GM23338 (cell line): ENCODE results near the gene OTUD5. TPM values are rescaled to one million over a fixed set of nuclear protein-coding genes. Genes with fewer than 3 reads are reported as not detected.

Source experiments
- ATAC-seq: fragments of 200-7000 bp; cut with Tn5 transposase; 3 replicates; pipeline ENCODE4 v1.9.1; 2020
- DNase-seq: peaks from one replicate; pipeline ENCODE4 v3.0.0-alpha.2; 2015; ENCODE audit warnings: low spot score
- H2AFZ ChIP-seq: fragments of 200-600 bp; sonication (generic); 2 replicates; pipeline ENCODE4 v1.8.0; 2016; ENCODE audit warnings: antibody characterized with exemption, mild to moderate bottlenecking, moderate library complexity
- H3F3A ChIP-seq: fragments of 200-600 bp; sonication (generic); replicated peaks from 2 replicates; pipeline ENCODE4 v1.8.0; 2017; ENCODE audit warnings: antibody characterized with exemption, mixed run types, low read depth
- H3K27ac ChIP-seq: fragments of 200-600 bp; sonication (generic); 2 replicates; pipeline ENCODE4 v1.6.1; 2016; ENCODE audit warnings: low read depth
- H3K27me3 ChIP-seq: fragments of 200-600 bp; sonication (generic); 2 replicates; pipeline ENCODE4 v1.8.0; 2016; ENCODE audit warnings: mild to moderate bottlenecking, mixed run types, moderate library complexity; ENCODE audit not compliant: insufficient read depth
- H3K36me3 ChIP-seq: fragments of 200-600 bp; sonication (generic); 2 replicates; pipeline ENCODE4 v1.8.0; 2016; ENCODE audit warnings: mild to moderate bottlenecking; ENCODE audit not compliant: insufficient read depth
- H3K4me1 ChIP-seq: fragments of 200-600 bp; sonication (generic); 2 replicates; pipeline ENCODE4 v1.8.0; 2016; ENCODE audit warnings: mild to moderate bottlenecking, moderate library complexity; ENCODE audit not compliant: insufficient read depth
- H3K4me2 ChIP-seq: fragments of 200-600 bp; sonication (generic); 2 replicates; pipeline ENCODE4 v1.7.1; 2017; ENCODE audit warnings: mixed run types
- H3K4me3 ChIP-seq: fragments of 200-600 bp; sonication (generic); 2 replicates; pipeline ENCODE4 v1.6.1; 2016; ENCODE audit warnings: mixed run types
- H3K79me2 ChIP-seq: fragments of 200-600 bp; sonication (generic); replicated peaks from 2 replicates; pipeline ENCODE4 v1.8.0; 2017; ENCODE audit warnings: mild to moderate bottlenecking; ENCODE audit not compliant: insufficient read depth
- H3K9me2 ChIP-seq: fragments of 200-600 bp; sonication (generic); 2 replicates; pipeline ENCODE4 v1.8.0; 2017; ENCODE audit not compliant: insufficient read depth
- H4K20me1 ChIP-seq: fragments of 200-600 bp; sonication (generic); replicated peaks from 2 replicates; pipeline ENCODE4 v1.8.0; 2017; ENCODE audit warnings: mild to moderate bottlenecking; ENCODE audit not compliant: insufficient read depth
- H3K27ac Mint-ChIP-seq: 2 replicates; pipeline ENCODE4 v1.8.0; 2020; ENCODE audit warnings: inconsistent platforms, mild to moderate bottlenecking, moderate library complexity, mixed read lengths
- H3K27me3 Mint-ChIP-seq: 3 replicates; pipeline ENCODE4 v1.8.0; 2022; ENCODE audit warnings: low read depth, mild to moderate bottlenecking, moderate library complexity, mixed read lengths, inconsistent platforms; ENCODE audit not compliant: insufficient read depth, poor library complexity
- H3K36me3 Mint-ChIP-seq: 3 replicates; pipeline ENCODE4 v1.8.0; 2021; ENCODE audit warnings: low read depth, mild to moderate bottlenecking, inconsistent platforms, moderate library complexity, mixed read lengths
- H3K4me1 Mint-ChIP-seq: 3 replicates; pipeline ENCODE4 v1.8.0; 2020; ENCODE audit warnings: mild to moderate bottlenecking, inconsistent platforms, mixed read lengths
- H3K4me3 Mint-ChIP-seq: 3 replicates; pipeline ENCODE4 v1.8.0; 2021; ENCODE audit warnings: moderate library complexity, mild to moderate bottlenecking, inconsistent platforms, mixed read lengths
- H3K9me3 Mint-ChIP-seq: 3 replicates; pipeline ENCODE4 v1.8.0; 2020; ENCODE audit warnings: moderate library complexity, mild to moderate bottlenecking, inconsistent platforms, mixed read lengths
- CREB1 ChIP-seq: fragments of 250-450 bp; sonication (Bioruptor Pico); IDR thresholded peaks from 2 replicates; pipeline ENCODE4 v1.5.0; 2020; ENCODE audit warnings: low read depth, mild to moderate bottlenecking, moderate library complexity
- EZH2phosphoT487 ChIP-seq: fragments of 200-600 bp; sonication (generic); IDR thresholded peaks from one replicate; pipeline ENCODE4 v1.8.1; 2018; ENCODE audit warnings: antibody characterized with exemption; ENCODE audit not compliant: unreplicated experiment
- JUNB ChIP-seq: IDR thresholded peaks from one replicate; pipeline ENCODE4 v1.6.1; 2016; ENCODE audit warnings: antibody characterized with exemption; ENCODE audit not compliant: unreplicated experiment
- NANOG ChIP-seq: IDR thresholded peaks from 2 replicates; pipeline ENCODE4 v1.6.1; 2016; ENCODE audit warnings: antibody characterized with exemption, borderline replicate concordance
- STAT1 ChIP-seq: IDR thresholded peaks from one replicate; pipeline ENCODE4 v1.6.1; 2016; ENCODE audit warnings: antibody characterized with exemption; ENCODE audit not compliant: unreplicated experiment
- ZNF331 ChIP-seq: fragments of 250-450 bp; sonication (Bioruptor Pico); IDR thresholded peaks from 2 replicates; pipeline ENCODE4 v1.5.0; 2020; ENCODE audit warnings: low read depth, mild to moderate bottlenecking, moderate library complexity
- polyA plus RNA-seq: library from polyadenylated mRNA; unstranded; fragments of >200 nt; fragmentation: Nextera tagmentation; extraction: Ambion mirVana; gene quantifications from 2 replicates; pipeline ENCODE4 v1.2.1, GENCODE V29; 2016
- total RNA-seq: library from RNA; depleted of rRNA; stranded (reverse); fragments of >200 nt; shearing (Covaris generic); gene quantifications from 2 replicates; pipeline ENCODE4 v1.2.3, GENCODE V29; 2014
- TF ChIP-seq, protein P1 (sequence below): fragments of 250-450 bp; sonication (Bioruptor Pico); IDR thresholded peaks from 2 replicates; pipeline ENCODE4 v1.5.0; 2020; ENCODE audit warnings: mild to moderate bottlenecking, moderate library complexity
- TF ChIP-seq, protein P2 (sequence below): IDR thresholded peaks from one replicate; pipeline ENCODE4 v1.6.1; 2018; ENCODE audit warnings: antibody characterized with exemption; ENCODE audit not compliant: unreplicated experiment
- TF ChIP-seq, protein P3 (sequence below): IDR thresholded peaks from 2 replicates; pipeline ENCODE4 v1.6.1; 2016; ENCODE audit warnings: antibody characterized with exemption

OTUD5 gene
- total and polyA plus RNA-seq, 2 experiments from 2014 or later, result 23.5 to 56.5 TPM

DNA sequence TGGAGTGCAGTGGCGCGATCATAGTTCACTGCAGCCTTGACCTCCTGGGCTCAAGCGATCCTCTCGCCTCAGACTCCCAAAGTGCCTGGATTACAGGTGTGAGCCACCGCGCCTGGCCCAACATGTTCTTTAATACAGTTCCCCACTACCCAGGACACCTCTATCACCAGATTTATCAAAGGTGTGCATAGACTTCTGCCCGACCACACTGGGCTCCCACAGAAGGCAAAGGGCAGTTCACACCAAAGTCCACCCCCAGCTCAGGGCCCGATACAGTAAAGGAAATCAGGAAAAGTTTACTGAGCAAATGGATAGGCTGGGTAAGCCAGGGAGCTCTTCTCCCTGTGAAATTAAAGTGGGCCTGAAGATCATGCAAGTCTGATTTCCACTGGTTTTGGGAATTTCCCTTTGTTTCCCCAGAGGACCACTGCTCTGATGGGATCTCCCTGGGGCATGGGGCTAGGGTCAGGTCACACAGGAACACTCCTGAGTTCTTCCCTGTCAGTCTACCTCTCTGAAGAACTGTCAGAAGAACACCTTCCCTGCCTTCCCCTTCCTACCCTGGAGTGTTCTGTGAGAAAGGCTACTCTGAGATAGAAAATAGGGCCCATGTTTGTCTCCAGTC is 20.9 kb downstream of the OTUD5 start (continued):
- TF ChIP-seq, protein P1, sequence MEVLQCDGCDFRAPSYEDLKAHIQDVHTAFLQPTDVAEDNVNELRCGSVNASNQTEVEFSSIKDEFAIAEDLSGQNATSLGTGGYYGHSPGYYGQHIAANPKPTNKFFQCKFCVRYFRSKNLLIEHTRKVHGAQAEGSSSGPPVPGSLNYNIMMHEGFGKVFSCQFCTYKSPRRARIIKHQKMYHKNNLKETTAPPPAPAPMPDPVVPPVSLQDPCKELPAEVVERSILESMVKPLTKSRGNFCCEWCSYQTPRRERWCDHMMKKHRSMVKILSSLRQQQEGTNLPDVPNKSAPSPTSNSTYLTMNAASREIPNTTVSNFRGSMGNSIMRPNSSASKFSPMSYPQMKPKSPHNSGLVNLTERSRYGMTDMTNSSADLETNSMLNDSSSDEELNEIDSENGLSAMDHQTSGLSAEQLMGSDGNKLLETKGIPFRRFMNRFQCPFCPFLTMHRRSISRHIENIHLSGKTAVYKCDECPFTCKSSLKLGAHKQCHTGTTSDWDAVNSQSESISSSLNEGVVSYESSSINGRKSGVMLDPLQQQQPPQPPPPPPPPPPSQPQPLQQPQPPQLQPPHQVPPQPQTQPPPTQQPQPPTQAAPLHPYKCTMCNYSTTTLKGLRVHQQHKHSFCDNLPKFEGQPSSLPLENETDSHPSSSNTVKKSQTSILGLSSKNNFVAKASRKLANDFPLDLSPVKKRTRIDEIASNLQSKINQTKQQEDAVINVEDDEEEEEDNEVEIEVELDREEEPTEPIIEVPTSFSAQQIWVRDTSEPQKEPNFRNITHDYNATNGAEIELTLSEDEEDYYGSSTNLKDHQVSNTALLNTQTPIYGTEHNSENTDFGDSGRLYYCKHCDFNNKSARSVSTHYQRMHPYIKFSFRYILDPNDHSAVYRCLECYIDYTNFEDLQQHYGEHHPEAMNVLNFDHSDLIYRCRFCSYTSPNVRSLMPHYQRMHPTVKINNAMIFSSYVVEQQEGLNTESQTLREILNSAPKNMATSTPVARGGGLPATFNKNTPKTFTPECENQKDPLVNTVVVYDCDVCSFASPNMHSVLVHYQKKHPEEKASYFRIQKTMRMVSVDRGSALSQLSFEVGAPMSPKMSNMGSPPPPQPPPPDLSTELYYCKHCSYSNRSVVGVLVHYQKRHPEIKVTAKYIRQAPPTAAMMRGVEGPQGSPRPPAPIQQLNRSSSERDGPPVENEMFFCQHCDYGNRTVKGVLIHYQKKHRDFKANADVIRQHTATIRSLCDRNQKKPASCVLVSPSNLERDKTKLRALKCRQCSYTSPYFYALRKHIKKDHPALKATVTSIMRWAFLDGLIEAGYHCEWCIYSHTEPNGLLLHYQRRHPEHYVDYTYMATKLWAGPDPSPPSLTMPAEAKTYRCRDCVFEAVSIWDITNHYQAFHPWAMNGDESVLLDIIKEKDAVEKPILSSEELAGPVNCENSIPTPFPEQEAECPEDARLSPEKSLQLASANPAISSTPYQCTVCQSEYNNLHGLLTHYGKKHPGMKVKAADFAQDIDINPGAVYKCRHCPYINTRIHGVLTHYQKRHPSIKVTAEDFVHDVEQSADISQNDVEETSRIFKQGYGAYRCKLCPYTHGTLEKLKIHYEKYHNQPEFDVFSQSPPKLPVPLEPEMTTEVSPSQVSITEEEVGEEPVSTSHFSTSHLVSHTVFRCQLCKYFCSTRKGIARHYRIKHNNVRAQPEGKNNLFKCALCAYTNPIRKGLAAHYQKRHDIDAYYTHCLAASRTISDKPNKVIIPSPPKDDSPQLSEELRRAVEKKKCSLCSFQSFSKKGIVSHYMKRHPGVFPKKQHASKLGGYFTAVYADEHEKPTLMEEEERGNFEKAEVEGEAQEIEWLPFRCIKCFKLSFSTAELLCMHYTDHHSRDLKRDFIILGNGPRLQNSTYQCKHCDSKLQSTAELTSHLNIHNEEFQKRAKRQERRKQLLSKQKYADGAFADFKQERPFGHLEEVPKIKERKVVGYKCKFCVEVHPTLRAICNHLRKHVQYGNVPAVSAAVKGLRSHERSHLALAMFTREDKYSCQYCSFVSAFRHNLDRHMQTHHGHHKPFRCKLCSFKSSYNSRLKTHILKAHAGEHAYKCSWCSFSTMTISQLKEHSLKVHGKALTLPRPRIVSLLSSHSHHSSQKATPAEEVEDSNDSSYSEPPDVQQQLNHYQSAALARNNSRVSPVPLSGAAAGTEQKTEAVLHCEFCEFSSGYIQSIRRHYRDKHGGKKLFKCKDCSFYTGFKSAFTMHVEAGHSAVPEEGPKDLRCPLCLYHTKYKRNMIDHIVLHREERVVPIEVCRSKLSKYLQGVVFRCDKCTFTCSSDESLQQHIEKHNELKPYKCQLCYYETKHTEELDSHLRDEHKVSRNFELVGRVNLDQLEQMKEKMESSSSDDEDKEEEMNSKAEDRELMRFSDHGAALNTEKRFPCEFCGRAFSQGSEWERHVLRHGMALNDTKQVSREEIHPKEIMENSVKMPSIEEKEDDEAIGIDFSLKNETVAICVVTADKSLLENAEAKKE (CRISPR knock-in tag), result no peak
- no peak for TF ChIP-seq EZH2phosphoT487
- TF ChIP-seq, protein P2, sequence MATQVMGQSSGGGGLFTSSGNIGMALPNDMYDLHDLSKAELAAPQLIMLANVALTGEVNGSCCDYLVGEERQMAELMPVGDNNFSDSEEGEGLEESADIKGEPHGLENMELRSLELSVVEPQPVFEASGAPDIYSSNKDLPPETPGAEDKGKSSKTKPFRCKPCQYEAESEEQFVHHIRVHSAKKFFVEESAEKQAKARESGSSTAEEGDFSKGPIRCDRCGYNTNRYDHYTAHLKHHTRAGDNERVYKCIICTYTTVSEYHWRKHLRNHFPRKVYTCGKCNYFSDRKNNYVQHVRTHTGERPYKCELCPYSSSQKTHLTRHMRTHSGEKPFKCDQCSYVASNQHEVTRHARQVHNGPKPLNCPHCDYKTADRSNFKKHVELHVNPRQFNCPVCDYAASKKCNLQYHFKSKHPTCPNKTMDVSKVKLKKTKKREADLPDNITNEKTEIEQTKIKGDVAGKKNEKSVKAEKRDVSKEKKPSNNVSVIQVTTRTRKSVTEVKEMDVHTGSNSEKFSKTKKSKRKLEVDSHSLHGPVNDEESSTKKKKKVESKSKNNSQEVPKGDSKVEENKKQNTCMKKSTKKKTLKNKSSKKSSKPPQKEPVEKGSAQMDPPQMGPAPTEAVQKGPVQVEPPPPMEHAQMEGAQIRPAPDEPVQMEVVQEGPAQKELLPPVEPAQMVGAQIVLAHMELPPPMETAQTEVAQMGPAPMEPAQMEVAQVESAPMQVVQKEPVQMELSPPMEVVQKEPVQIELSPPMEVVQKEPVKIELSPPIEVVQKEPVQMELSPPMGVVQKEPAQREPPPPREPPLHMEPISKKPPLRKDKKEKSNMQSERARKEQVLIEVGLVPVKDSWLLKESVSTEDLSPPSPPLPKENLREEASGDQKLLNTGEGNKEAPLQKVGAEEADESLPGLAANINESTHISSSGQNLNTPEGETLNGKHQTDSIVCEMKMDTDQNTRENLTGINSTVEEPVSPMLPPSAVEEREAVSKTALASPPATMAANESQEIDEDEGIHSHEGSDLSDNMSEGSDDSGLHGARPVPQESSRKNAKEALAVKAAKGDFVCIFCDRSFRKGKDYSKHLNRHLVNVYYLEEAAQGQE, result no peak

DNA sequence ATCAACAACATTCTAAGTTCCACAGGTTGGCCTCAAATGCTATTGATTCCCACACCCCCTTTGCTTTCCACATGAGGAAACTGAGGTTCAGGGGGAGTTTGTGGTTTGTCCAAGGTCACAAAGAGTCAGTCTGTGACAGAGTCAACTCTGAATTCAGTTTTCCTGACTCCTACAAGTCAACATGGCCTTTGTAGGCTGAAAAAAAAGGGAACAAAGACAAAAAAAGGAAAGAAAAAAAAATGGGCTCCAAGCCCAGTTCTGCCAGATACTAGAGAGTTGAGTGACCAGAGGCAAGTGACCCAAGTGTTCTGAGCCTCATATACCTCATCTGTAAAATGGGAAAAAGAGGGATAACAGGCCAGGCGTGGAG is 22.1 kb downstream of the OTUD5 start:
- Histone ChIP-seq H3K4me2 (no peak overlapping the region), H3K9me2 (no peaks in the 10 kb centered on the region), H3K4me3 (no peak overlapping the region), H4K20me1 (no peaks in the 10 kb centered on the region), H2AFZ (no peak overlapping the region), H3K79me2 (peaks cover 36% of the 10 kb centered on the region), H3K36me3 (no peaks in the 10 kb centered on the region), H3F3A (no peaks in the 10 kb centered on the region), H3K27me3 (no peaks in the 10 kb centered on the region), H3K4me1 (peaks cover 4% of the 10 kb centered on the region; the same call in 1 of the 2 replicates), H3K27ac (no peak overlapping the region)
- Mint-ChIP-seq H3K9me3 (no peaks in the 10 kb centered on the region), H3K27me3 (peaks cover 13% of the 10 kb centered on the region), H3K4me3 (no peak overlapping the region), H3K27ac (no peak overlapping the region), H3K36me3 (peaks cover 55% of the 10 kb centered on the region), H3K4me1 (peaks cover 31% of the 10 kb centered on the region)
- DNase-seq, result no peak
- ATAC-seq, result no peak
- TF ChIP-seq, protein P3, sequence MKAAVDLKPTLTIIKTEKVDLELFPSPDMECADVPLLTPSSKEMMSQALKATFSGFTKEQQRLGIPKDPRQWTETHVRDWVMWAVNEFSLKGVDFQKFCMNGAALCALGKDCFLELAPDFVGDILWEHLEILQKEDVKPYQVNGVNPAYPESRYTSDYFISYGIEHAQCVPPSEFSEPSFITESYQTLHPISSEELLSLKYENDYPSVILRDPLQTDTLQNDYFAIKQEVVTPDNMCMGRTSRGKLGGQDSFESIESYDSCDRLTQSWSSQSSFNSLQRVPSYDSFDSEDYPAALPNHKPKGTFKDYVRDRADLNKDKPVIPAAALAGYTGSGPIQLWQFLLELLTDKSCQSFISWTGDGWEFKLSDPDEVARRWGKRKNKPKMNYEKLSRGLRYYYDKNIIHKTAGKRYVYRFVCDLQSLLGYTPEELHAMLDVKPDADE, result no peak
- TF ChIP-seq ZNF331 (CRISPR knock-in tag) (no peak), CREB1 (CRISPR knock-in tag) (no peak), NANOG (no peak), STAT1 (no peak), JUNB (no peak)
